Activated CD4-positive, alpha-beta T cell treated with anti-CD3 and anti-CD28 coated beads, Interleukin-2, amount 50 U/mL, for 48 hours (primary cell): Measurements from ENCODE around the gene GPR4.

ENCODE experiments used
- DNase-seq, 2 experiments: peaks; one replicate each; pipeline ENCODE4 v3.0.0-alpha.2; 2020

Gene GPR4

DNA sequence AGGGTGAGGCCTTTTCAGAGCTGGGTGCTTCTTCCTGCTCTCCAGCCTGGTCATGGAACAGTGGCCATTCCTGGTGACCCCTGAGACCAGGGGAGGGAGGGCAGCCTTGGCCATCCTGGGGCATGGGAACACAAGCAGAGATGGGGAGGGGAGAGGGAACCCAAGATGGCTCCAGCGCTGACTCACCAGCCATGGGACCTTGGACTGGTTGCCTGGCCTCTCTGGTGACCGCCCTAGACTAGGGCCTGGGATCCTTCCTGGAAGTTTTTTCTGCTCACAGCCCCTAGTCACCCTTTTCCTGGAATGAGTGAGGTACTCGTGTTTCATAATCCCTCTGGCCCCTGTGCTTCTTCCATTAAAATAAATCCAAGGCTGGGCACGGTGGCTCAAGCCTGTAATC is 14.1 kb downstream of the GPR4 start:
- no peak for DNase-seq

DNA sequence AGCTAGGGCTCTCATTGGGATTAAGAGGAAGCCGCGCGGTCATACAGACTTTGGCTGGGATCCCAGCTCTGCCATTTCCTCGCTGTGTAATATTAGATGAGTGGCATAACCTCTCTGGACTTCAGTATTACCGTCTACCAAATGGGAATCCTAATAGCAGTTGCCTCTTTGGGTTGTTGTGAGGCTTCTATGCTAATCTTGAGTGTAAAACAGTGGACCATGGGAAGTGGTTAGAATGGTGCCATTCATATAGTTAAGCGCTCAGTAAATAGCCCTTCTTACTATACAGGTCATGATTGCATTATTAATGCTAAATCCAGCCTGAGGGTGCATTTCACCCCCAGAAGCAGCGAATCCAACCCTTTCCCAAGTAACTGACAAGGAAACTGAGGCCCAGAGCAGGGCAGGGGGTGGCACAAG is 16.8 kb downstream of the GPR4 start:
- DNase-seq: no peak

DNA sequence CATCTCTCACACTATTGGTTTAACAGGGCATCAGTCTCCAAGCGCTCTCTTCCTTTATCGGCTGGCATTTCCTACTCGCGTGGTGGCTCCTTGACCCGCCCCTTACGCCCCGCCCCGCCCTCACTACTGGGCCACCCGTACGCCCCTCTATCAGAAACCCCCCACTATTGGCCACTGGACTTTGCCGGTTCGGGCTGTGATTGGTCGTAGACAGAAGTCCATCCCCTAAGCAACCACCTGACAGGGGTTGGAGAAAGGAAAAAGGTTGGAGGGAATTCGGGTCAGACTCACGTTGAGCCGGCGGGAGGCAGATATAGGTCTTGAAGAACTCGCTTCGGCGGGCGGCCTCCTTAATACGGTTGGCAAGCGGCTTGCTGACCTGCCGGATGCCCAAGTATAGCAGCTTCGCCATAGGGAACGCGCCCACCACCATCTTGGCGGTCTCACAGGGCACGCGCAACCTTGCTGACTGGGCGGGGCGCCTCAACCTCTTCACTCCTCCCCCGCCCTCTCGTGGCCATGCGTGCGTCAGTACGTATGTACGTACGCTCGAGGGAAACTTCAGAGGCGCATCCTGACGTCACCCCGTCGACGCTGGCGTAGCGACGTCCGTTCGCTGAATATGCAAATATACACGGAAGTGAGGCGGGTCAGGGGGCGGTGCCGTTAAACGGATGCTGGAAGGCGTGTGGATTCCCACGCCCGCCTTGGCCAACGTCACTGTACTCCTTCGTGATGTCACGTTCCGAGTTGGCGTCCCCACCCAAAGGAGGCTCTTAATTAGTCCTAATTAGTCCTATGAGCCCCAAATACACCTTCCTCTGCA is 17.5 kb downstream of the GPR4 start, which contains the start of gene OPA3:
TSS of gene OPA3 (minus strand) at position 471 of the 826 bp plus-strand sequence. CDS start at position 433, 38 bp downstream.
- DNase-seq: peak; percentile 100

DNA sequence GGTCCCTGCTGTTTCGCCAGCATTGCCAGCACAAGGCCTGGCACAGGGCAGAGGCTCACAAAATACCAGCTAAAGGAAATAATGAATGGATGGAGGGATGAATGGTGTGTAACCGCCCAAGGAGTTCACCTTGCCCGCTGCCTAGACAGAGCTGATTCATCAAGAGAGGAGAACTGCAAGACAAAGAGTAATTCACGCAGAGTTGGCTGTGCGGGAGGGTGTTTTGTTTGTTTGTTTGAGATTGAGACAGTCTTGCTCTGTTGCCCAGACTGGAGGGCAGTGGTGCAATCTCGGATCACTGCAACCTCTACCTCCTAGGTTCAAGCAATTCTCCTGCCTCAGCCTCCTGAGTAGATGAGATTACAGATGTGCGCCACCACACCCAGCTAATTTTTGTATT is 20.4 kb downstream of the GPR4 start:
- DNase-seq: no peak

DNA sequence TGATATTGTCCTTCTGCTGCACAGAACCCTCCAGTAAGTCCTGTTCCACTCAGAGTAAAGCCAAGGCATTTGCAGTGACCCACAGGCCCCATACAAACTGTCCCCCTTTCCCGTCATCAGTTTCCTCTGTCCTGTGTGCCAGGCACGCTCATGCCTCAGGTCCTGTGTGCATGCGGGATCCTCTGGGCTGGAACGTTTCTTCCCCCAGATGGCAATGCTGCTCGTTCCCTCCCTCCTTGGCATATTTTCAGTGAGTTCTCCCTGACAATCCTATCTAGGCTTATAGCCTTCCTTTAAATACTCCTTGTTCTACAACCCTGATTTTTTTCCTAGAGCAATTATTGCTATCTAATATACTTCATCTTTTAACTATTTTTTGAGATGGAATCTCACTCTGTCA is 23.2 kb downstream of the GPR4 start:
- DNase-seq: no peak

DNA sequence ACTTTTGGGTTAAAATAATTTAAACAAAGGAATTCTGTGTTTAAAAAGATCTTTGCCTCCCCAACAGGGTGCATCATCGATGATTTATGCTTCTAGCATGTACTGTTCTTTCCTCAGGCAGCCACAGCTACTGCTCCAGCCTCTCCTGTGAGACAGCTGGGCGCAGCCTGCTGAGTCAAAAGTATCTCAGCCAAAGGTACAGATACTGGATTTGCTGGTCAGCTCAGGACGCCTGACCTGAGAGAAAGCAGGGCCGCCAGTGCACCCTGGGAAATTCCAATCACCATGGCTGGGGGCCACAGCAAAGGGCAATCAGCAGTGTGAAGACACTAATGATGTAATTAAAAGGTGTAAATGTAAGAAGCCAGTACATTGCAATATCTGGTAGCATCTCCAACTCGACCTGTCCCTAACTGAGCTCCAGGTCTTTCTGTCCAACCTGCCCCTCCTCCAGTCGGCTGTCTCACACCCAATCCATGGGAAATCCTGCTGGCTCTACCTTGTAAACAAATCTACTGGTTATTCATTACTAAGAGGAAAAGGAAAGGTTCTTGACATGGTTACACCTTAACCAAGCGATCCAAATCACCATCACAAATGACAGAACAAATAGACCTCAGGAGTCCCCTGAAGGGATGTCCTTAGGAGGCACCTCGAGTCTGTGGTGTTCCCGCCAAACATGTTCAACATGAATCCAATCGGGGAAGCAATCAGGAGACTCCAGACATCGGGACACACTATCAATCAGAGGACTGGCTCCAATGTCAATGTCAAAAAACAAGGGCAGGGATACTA is 24.7 kb downstream of the GPR4 start:
- DNase-seq: no peak

DNA sequence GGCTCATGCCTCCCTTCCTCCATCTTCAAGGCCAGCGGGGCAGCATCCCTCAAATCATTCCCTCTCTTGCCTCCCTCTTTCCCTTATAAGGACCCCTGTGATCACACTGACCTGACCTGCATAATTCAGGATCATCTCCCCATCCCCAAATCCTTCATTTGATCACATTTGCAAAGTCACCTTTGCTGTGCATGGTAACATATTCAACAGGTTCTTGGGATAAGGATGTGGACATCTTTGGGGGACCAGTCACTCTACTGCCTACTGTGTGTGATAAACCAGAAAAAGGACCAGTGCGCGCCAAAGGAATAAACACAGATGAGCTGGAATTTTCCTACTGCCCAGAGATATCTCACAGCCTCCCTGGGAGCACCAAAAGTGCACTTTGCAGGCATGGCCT is 25.3 kb downstream of the GPR4 start:
- no peak for DNase-seq

DNA sequence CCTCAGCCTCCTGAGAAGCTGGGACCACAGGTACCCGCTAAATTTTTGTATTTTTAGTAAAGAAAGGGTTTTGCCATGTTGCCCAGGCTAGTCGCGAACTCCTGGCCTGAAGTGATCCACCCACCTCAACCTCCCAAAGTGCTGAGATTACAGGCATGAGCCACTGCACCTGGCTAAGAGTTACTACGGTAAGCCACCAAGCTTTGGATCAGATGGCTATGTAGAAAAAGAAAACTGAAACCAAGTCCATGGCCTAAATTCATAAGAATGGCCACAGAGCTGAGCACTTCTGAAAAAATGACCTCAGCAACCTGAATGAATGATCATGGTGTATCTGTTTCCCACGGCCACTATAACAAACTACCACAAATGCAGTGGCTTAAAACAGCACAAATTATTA is 26.8 kb downstream of the GPR4 start:
- DNase-seq: no peak

DNA sequence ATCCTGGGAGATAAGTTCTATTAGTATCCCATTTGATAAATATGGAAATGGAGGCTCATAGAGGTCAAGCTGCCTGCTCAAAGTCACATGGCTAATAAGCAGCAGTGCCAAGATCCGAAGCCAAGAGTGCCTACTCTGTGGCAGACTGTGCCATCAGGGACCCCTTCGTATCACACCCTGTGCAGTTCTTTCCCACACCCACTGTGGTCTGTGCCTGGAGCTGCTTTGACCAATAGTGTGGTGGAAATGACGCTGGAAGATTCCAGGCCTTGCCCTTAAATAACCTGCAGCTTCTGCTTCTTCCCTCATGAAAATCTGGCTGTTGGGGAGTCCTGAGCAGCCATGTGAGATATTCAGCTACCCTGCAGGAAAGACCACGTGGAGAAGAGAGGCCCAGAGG is 27.5 kb downstream of the GPR4 start:
- no peak for DNase-seq

DNA sequence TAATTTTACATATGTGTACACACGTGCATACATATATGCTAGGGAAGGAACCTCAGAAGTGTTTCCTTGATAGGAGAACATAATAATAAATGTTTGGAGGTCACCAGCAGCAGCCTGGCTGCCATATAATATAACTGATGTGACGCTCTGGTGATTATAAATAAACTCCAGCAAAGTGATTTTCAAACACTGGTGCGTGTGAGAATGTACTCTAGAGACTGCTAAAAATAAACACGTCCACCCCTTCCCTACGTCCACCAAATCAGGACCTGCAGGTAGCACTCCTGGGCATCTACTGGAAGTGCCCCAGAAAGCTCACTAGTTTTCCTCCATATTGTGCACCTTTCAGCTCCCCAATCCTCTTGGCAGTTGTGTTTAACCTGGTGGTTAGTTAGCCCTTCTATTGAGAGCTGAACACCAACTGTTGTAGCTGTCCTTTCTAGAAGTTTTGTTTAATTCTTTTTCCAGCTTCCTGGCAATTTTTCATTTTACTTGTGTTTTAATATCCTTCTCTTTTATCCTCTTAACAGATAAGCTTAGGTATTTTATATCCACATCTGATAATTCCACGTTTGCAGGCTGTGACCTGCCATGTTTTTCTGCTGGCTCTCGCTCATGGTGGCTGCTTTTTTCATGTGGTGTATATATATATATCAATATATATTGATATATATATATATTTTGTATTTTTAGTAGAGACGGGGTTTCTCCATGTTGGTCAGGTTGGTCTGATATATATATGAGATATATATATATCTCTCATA is 30.4 kb downstream of the GPR4 start:
- DNase-seq: no peak

DNA sequence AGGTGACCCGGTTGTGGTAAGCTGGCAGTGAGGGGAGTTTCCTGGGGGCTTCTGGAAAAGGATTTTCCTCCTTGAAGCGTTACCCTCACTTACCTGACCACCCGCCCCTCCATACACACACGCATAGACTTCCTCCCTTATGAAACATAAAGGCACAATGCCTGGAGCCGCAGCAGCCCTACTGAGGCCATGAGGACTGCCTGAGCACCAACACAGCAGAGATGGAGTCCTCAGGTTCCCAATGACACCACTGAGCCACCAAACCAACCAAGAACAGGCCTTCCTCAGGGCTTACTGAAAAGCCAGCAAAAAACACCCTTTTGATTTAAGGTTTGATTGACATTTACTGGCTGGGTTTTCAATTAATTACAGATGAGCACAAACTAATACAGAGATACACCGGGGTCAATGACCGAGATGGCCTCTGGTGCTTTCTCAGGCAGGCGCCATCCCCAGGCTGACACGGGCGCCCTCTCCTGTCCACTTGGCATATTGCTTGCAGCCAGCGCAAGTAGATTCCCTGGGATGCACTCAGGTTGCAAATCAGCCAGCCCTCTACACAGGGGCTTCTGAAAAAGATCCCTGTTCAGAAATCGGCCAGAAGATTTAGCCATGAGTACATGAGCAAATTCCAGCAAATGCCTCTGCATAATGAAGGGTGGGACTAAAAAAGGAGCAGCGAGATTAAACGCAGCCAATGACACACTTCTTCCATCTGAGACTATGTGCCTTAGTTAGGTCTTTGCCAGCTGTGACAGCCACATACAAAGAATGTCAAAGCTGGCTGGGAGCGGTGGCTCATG is 32.2 kb downstream of the GPR4 start:
- peak; percentile 76 to 78 for DNase-seq

DNA sequence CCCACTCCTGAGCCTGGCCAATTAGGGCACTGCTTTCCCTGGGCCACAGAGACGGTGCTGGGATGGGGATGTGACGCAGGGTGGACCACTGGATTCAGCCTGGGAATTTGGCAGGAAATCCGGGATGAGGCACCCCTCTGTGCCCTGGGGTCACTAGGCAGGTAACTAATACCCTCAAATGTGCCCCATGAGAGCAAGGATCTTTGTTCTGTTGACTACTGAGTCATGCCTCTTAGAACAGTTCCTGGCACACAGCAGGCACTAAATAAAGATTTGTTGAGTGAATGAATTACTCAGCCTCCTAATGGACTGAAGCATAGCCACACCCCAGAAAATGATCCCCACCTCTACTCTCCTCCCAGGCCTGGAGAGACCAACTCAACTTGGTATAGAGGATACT is 33.3 kb downstream of the GPR4 start:
- no peak for DNase-seq

DNA sequence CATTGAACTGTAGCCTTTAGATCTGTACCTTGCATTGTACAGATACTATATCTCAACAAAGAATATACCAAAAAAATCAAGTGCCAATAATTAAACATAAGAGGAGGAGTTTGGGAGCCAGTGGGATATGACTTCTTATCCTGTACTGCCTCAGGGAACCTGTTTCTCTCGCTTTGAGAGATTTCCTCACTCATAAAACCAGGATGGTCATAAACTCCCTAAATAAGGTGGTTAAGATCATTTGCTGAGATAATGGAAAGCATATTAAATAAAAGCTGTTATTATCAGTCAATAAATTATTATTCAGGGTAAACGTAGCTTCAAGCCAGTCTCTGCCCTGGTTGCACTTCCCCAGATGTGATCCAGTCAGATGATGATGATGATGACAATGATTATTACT is 34.4 kb downstream of the GPR4 start:
- DNase-seq: no peak

DNA sequence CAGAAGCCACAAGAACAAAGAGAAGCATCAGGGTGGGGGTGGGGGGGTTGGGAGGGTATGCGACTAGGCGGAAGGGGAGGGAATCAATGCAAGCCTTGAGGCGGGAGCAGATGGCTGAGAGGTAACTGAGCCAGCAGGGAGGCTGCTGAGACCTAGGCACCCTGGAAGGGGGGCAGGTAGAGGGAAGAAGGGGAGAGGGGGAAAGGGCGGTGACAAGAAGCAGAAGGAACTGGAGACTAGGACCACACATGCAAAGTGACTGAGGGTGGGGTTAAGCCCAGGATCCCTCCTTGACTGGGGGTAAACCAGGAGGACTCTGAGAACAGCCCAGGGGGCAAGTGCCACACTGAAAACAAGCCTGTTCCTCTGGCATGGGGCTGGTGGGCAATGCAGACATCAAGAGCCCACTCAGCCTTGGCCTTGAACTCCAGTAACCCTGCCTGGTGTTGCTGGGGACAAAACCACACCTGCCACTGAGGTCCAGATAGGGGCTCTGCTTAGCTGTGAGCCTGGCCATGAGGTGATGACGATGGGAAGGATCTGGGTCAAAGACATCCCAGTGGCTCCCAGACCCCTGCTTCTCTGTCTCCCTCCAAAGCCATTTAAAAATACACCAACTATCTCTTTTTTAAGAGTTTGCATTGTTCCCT is 37.8 kb downstream of the GPR4 start:
- DNase-seq: no peak

DNA sequence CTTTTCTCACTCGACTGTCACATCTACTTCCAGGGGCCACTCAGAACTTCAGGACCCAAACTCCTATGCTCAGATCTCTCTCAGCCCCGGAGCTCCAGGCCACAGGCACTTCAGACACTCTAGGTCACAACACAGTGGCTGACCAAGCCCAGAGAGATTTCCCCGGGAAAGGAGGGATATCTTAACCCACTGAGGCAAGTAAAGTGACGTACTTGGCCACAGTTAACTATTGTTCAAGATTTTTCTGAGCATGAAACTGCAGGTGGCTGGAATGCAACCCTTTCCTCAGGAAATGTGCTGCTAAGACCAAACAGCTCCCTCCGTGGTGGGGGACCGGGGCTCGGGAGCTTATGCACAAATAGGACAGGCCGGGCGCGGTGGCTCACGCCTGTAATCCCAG is 41.3 kb downstream of the GPR4 start:
- DNase-seq: no peak

DNA sequence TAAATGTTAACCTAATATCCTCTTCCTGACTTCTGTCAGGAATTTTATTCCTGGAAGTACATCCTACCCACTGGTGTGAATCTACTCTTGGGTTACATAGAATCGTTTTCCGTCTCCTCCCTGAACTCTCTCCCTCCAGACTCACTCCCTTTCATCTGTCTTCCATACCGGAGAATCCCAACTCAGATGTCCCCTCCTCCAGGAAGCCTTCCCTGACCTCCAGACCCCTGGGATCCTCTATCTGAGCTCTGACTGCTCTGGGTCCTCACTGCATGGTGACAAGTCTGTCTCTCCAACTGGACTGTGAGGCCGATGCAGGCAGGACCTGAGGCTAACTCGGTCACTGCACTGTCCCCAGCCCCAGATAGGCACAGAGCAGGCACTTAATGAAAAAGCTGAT is 42.0 kb downstream of the GPR4 start:
- no peak for DNase-seq

DNA sequence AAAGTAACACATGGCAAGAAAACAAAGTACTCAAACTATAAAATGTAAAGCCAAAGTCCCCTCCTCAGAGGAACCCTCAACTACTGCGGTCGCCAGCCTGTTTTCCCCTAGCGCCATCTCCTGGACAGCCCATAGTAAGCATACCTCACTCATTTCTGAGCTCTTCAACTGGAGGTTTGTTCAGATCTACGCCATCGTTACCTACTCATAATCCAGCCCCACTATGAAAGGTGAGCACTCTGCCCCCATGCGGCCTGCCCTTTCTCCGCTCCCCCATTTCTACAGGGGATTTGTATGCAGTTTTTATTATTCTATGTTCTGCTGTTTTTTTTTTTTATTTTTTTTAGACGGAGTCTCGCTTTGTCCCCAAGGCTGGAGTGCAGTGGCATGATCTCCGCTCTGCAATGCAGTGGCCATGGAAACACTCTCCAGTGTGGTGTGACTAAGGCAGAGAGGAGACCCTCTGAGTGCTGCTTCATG is 43.6 kb downstream of the GPR4 start:
- DNase-seq: peak; percentile 57 to 73

DNA sequence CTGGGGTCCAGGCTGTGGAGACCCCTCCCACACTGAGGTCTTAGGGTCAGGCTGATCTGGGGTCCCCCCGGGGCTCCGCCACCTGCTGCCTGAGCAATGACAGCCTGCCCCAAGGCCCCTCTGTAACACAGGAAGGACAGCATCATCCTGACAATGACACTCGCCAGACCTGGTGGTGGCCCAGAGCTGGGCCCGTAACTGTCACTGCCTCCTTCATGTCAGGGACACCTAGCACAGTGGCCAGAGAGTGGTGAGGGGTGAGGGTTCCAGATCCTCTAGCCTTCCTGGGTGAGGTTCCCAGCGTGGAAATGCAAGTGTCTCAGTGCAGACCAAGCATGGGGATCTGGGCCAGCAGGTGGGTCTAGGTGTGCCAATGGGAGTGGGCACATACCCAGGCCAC is 45.2 kb downstream of the GPR4 start:
- DNase-seq: no peak

DNA sequence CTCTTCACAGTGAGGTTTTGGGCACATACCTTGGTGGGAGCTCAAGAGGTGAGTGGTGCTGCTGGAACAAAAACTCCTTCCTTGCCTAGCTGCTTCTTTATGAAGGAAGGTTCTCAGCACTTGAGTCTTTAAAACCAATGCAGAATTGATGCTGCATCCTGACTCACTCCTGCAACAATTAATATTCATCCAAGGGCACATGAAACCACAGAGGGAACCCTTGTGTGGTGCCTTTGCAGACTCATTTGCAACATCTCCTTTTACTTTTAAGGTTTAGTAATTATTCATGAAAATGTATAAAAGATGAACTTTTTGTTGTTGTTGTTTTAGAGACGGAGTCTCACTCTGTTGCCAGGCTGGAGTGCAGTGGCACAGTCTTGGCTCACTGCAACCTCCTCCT is 47.5 kb downstream of the GPR4 start:
- no peak for DNase-seq

DNA sequence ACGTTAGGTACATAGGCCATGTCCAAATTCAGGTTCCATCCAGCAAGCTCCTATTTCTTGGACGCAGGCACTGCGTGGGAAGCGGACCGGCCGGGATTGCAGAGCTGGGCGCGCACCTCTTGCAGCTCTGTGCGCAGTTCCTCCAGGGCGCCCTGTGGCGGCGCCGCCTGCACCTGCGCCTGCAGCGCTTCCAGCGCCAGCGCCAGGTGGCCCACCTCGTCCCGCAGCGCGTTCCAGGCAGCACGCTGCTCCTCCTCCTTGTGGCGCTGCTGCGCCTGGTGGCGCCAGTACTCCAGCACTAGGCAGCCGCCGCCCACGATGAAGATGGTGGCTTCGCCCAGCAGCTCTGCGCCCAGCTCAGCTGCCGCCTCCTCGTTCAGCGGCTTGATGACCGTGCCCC is 48.5 kb downstream of the GPR4 start:
- DNase-seq: no peak

DNA sequence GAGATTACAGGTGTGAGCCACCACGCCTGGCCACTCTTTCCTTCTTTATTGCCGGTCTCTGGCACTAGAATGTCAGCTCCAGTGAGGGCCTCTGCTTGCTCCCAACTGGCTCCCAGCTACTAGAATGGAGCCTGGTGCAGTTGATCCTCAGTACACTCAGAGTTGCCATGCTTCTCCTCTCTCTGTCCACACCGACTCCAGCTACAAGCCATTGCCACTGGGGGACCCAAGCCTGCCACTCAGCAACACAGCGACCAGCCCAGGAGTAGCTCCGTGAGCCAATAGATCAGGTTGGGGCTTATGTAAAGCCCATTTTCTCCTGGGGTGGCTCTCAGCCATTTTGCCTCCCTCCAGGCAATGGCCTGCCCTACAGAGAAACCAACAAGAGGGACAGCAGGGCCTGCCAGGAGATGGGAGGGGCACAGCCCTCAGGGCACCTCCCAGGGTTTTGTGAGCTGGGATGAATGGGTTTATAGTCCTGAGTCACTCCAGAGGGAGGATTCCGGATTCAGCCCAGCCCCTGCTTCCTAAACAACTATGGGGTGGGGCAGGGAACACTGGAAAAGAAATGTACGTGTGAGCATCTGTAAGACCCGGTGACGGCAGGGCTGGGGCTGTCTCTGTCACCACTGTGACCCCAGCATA is 53.9 kb downstream of the GPR4 start:
- DNase-seq: no peak
